WTC11 (cell line): ENCODE results near the gene INHA. TPM values are rescaled to one million over a fixed set of nuclear protein-coding genes. Genes with fewer than 3 reads are reported as not detected.
A peak's percentile ranks its signal among the peaks of the same experiment; 100 is the strongest.

Experiments used
- AFF4 ChIP-seq: sonication (generic); formaldehyde crosslinking; IDR thresholded peaks from 2 replicates; pipeline ENCODE4 v1.8.1; 2023; ENCODE audit warnings: mild to moderate bottlenecking, missing genetic modification reagents, borderline replicate concordance
- ARID4B ChIP-seq: sonication (generic); formaldehyde crosslinking; IDR thresholded peaks from 2 replicates; pipeline ENCODE4 v1.8.0; 2023; ENCODE audit warnings: missing genetic modification reagents, mild to moderate bottlenecking, borderline replicate concordance
- ATF1 ChIP-seq: sonication (generic); formaldehyde crosslinking; IDR thresholded peaks from 2 replicates; pipeline ENCODE4 v1.8.1; 2023; ENCODE audit warnings: mild to moderate bottlenecking, moderate library complexity, missing genetic modification reagents
- CDX4 ChIP-seq: fragments of 250-450 bp; sonication (Bioruptor Pico); IDR thresholded peaks from 2 replicates; pipeline ENCODE4 v1.9.0; 2021; ENCODE audit warnings: moderate library complexity, mild to moderate bottlenecking, inconsistent platforms, borderline replicate concordance
- CREB1 ChIP-seq: sonication (generic); formaldehyde crosslinking; IDR thresholded peaks from 2 replicates; pipeline ENCODE4 v1.8.0; 2023; ENCODE audit warnings: mild to moderate bottlenecking, missing genetic modification reagents
- E2F5 ChIP-seq: sonication (generic); formaldehyde crosslinking; IDR thresholded peaks from 2 replicates; pipeline ENCODE4 v1.8.1; 2022; ENCODE audit warnings: mild to moderate bottlenecking, moderate library complexity, missing genetic modification reagents
- ELF4 ChIP-seq: sonication (generic); formaldehyde crosslinking; IDR thresholded peaks from 2 replicates; pipeline ENCODE4 v1.8.1; 2022; ENCODE audit warnings: low read depth, mild to moderate bottlenecking, moderate library complexity, missing genetic modification reagents
- ESRRA ChIP-seq: sonication (generic); formaldehyde crosslinking; IDR thresholded peaks from 2 replicates; pipeline ENCODE4 v1.8.1; 2022; ENCODE audit warnings: mild to moderate bottlenecking, missing genetic modification reagents, borderline replicate concordance
- FOXP4 ChIP-seq: sonication (generic); formaldehyde crosslinking; IDR thresholded peaks from 2 replicates; pipeline ENCODE4 v1.8.0; 2022; ENCODE audit warnings: mild to moderate bottlenecking, missing genetic modification reagents
- HMGXB4 ChIP-seq: sonication (generic); formaldehyde crosslinking; IDR thresholded peaks from 2 replicates; pipeline ENCODE4 v1.8.1; 2023; ENCODE audit warnings: mild to moderate bottlenecking, moderate library complexity, missing genetic modification reagents
- MAX ChIP-seq: sonication (generic); formaldehyde crosslinking; IDR thresholded peaks from 2 replicates; pipeline ENCODE4 v1.8.0; 2022; ENCODE audit warnings: mild to moderate bottlenecking, missing genetic modification reagents
- MLX ChIP-seq: sonication (generic); formaldehyde crosslinking; IDR thresholded peaks from 2 replicates; pipeline ENCODE4 v1.8.1; 2023; ENCODE audit warnings: mild to moderate bottlenecking, missing genetic modification reagents, moderate library complexity
- NR1H2 ChIP-seq: sonication (generic); formaldehyde crosslinking; IDR thresholded peaks from 2 replicates; pipeline ENCODE4 v1.9.0; 2021; ENCODE audit warnings: mild to moderate bottlenecking, moderate library complexity, missing genetic modification reagents
- STAT6 ChIP-seq: sonication (generic); formaldehyde crosslinking; conservative IDR thresholded peaks from 2 replicates; pipeline ENCODE4 v1.8.1; 2023; ENCODE audit warnings: mild to moderate bottlenecking, low read depth, missing genetic modification reagents, moderate library complexity
- TEAD4 ChIP-seq: sonication (generic); formaldehyde crosslinking; IDR thresholded peaks from 2 replicates; pipeline ENCODE4 v1.8.0; 2022; ENCODE audit warnings: mild to moderate bottlenecking, missing genetic modification reagents
- TP53 ChIP-seq: sonication (generic); formaldehyde crosslinking; IDR thresholded peaks from 2 replicates; pipeline ENCODE4 v1.8.1; 2023; ENCODE audit warnings: mild to moderate bottlenecking, missing genetic modification reagents
- ZBTB21 ChIP-seq: sonication (generic); formaldehyde crosslinking; IDR thresholded peaks from 2 replicates; pipeline ENCODE4 v1.8.1; 2023; ENCODE audit warnings: mild to moderate bottlenecking, missing genetic modification reagents, borderline replicate concordance
- ZNF232 ChIP-seq: sonication (generic); formaldehyde crosslinking; IDR thresholded peaks from 2 replicates; pipeline ENCODE4 v1.8.0; 2022; ENCODE audit warnings: mild to moderate bottlenecking, missing genetic modification reagents
- ZNF671 ChIP-seq: fragments of 250-450 bp; sonication (Bioruptor Pico); IDR thresholded peaks from 2 replicates; pipeline ENCODE4 v1.8.0; 2021; ENCODE audit warnings: mild to moderate bottlenecking
- total RNA-seq: library from RNA; stranded (reverse); gene quantifications from 3 replicates; pipeline ENCODE4 v1.2.3, GENCODE V29; 2021

The INHA gene
- total RNA-seq, 1 experiment from 2014 or later: 1.4 TPM

GRCh38 chr2:219552382-219553167 lies 19.5 kb upstream of the INHA start (continued):
- TF ChIP-seq E2F5 (CRISPR knock-in tag) (peak; percentile 92), ZNF671 (CRISPR knock-in tag) (no peak), FOXP4 (CRISPR knock-in tag) (peak; percentile 86), NR1H2 (no peak), STAT6 (CRISPR knock-in tag) (no peak), ZNF232 (CRISPR knock-in tag) (peak; percentile 75), ATF1 (CRISPR knock-in tag) (0 out of 2 replicates have a peak, but pooled peaks have one; percentile 57), MAX (CRISPR knock-in tag) (peak; percentile 93), ARID4B (CRISPR knock-in tag) (peak; percentile 72; the same call in 1 of the 2 replicates), CDX4 (CRISPR knock-in tag) (no peak), HMGXB4 (peak; percentile 76; the same call in 1 of the 2 replicates), ESRRA (peak; percentile 84; the same call in 1 of the 2 replicates), TP53 (CRISPR knock-in tag) (peak; percentile 87; the same call in 1 of the 2 replicates), MLX (CRISPR knock-in tag) (0 out of 2 replicates have a peak, but pooled peaks have one; percentile 37), AFF4 (peak; percentile 74; the same call in 1 of the 2 replicates), ZBTB21 (CRISPR knock-in tag) (peak; percentile 83), ELF4 (CRISPR knock-in tag) (0 out of 2 replicates have a peak, but pooled peaks have one; percentile 45), TEAD4 (CRISPR knock-in tag) (no peak), CREB1 (peak; percentile 64; the same call in 1 of the 2 replicates)
